ENCODE data around the gene FAM3B. TPM values are rescaled to one million over a fixed set of nuclear protein-coding genes. Genes with fewer than 3 reads are reported as not detected.

FAM3B gene
- total and polyA plus RNA-seq, 2 of the 4 experiments (the other 2 are of a cell fraction), result not detected

- dilution Hi-C loops (cut with HindIII; ENCODE audit: low sequenced_read_pairs, unreplicated experiment), result no loop called here
- BruUV-seq (replicated peaks), result no TSS peak
- H2BK15ac ChIP-seq (ENCODE audit: low read depth, low read length), result no peak overlapping the region
Observed at GRCh38 chr21:41377715-41378114, 61.1 kb downstream of the FAM3B start.

More at GRCh38 chr21:41377715-41378114, 61.1 kb downstream of the FAM3B start:
- no peak for DNase-seq
- in situ Hi-C loops (cut with MboI; ENCODE audit: low sequenced_read_pairs), result no loop called here
- H2BK20ac ChIP-seq (ENCODE audit: low read depth, low read length), result no peak overlapping the region
- intact Hi-C loops (cut with micrococcal nuclease), result no loop called here
- no peak overlapping the region for H3K23ac ChIP-seq (ENCODE audit: low read depth, low read length)
- H3K9ac ChIP-seq (ENCODE audit: low read depth, low read length), result no peak overlapping the region
- no peak overlapping the region for H2BK5ac ChIP-seq (ENCODE audit: low read depth, low read length, poor library complexity, severe bottlenecking)
- H3K4me3 ChIP-seq (ENCODE audit: insufficient read depth, low read depth, low read length), result no peak overlapping the region
- H3K79me1 ChIP-seq (ENCODE audit: low read depth in 1 of 2, low read length in 2 of 2), result no peaks in the 10 kb centered on the region
- no peaks in the 10 kb centered on the region for H3K4me1 ChIP-seq (ENCODE audit: control insufficient read depth, insufficient read depth, low read length)
- no peak for ATAC-seq (ENCODE audit: low read depth)
- no peak overlapping the region for H3K18ac ChIP-seq (ENCODE audit: low read depth, low read length)
- no peaks in the 10 kb centered on the region for H4K20me1 ChIP-seq (ENCODE audit: insufficient read depth, low read length)
- H3K9me1 ChIP-seq (ENCODE audit: insufficient read depth, low read length), result no peaks in the 10 kb centered on the region
- H3K4me2 ChIP-seq (ENCODE audit: low read depth, low read length), result no peak overlapping the region
- ChIA-PET POLR2A (ENCODE audit: unreplicated experiment) (no interaction called here), CTCF (no interaction called here)
- H3K9me3 ChIP-seq (ENCODE audit: control insufficient read depth, insufficient read depth, low read length), result no peaks in the 10 kb centered on the region
- H3K27me3 ChIP-seq (ENCODE audit: control insufficient read depth, insufficient read depth, low read length), result no peaks in the 10 kb centered on the region; the same call in 1 of the 2 replicates
- no peak overlapping the region for H2AK9ac ChIP-seq (replicated peaks; ENCODE audit: low read depth, low read length, poor library complexity)
- H4K8ac ChIP-seq (ENCODE audit: low read depth in 2 of 2, low read length in 2 of 2), result no peak overlapping the region
- TF ChIP-seq SMC3 (IDR thresholded peaks at IDR 0.05; ENCODE audit: low read depth, low read length) (no peak), USF2 (IDR thresholded peaks at IDR 0.05; ENCODE audit: low read depth, low read length) (no peak)
- H3K36me3 ChIP-seq (ENCODE audit: control insufficient read depth, insufficient read depth, low read length), result no peaks in the 10 kb centered on the region
- H3K56ac ChIP-seq (ENCODE audit: extremely low read depth, insufficient read depth, low read length), result no peak overlapping the region
- H2AFZ ChIP-seq (replicated peaks; ENCODE audit: low read length, poor library complexity), result no peak overlapping the region
- no peak overlapping the region for H3K27ac ChIP-seq (ENCODE audit: insufficient read depth, low read length)
- no peak overlapping the region for H2BK120ac ChIP-seq (ENCODE audit: low read depth, low read length)
- no peak overlapping the region for H2AK5ac ChIP-seq (ENCODE audit: low read depth, low read length)
- H3K4ac ChIP-seq (ENCODE audit: low read depth, low read length), result no peak overlapping the region
- no peak overlapping the region for H3K14ac ChIP-seq (replicated peaks; ENCODE audit: low read depth, low read length)
- H4K91ac ChIP-seq (ENCODE audit: insufficient read depth, low read depth, low read length), result no peak overlapping the region
- no peak overlapping the region for H4K5ac ChIP-seq (ENCODE audit: low read depth, low read length)
- 77% methylated on average over 3 of the region's 16 CpGs; no CpG with 5 or more reads in 1 of the 2 experiments for whole genome bisulfite sequencing, 2 experiments (ENCODE audit: extremely low coverage in 2 of 2, insufficient read length in 1 of 2)

Data from IMR-90 (cell line).